Esophagus muscularis mucosa (tissue), 4 donors: ENCODE measurements around the gene VWA3A. TPM values are rescaled to one million over a fixed set of nuclear protein-coding genes. Genes with fewer than 3 reads are reported as not detected.

Experiments
- DNase-seq: peaks from one replicate; pipeline ENCODE4 v3.0.0-alpha.2; 2017; ENCODE audit errors: extremely low spot score
- H3K27ac ChIP-seq, 4 donors: fragments of 200-600 bp; sonication (generic); replicated peaks in 1 of 4; 1 replicate in 3 of 4; 2 replicates in 1 of 4; pipeline ENCODE4 v1.5.1; 2016 to 2019; ENCODE audit warnings: mild to moderate bottlenecking in 1 of 4
- H3K27me3 ChIP-seq, 4 donors: fragments of 200-600 bp; sonication (generic); one replicate each; pipeline versions ENCODE4 v1.5.1 to v1.6.0; 2016 to 2019
- H3K36me3 ChIP-seq, 4 donors: fragments of 200-600 bp; sonication (generic); one replicate each; pipeline ENCODE4 v1.5.1; 2016 to 2019
- H3K4me1 ChIP-seq, 4 donors: fragments of 200-600 bp; sonication (generic); one replicate each; pipeline ENCODE4 v1.5.1; 2016 to 2019
- H3K4me3 ChIP-seq, 4 donors: fragments of 200-600 bp; sonication (generic); 1 replicate in 2 of 4; 2 replicates in 2 of 4; pipeline ENCODE4 v1.5.1; 2016 to 2019; ENCODE audit warnings: mild to moderate bottlenecking in 4 of 4, moderate library complexity in 1 of 4
- H3K9me3 ChIP-seq, 4 donors: fragments of 200-600 bp; sonication (generic); 1 replicate in 3 of 4; 2 replicates in 1 of 4; pipeline ENCODE4 v1.5.1; 2016 to 2019
- EP300 ChIP-seq: sonication (generic); formaldehyde crosslinking; IDR thresholded peaks from one replicate; pipeline ENCODE4 v1.6.1; 2017; ENCODE audit warnings: antibody characterized with exemption
- POLR2A ChIP-seq: fragments of 450-650 bp; IDR thresholded peaks from one replicate; pipeline ENCODE4 v1.6.1; 2017; ENCODE audit warnings: antibody characterized with exemption, moderate library complexity, mild to moderate bottlenecking, low read depth
- POLR2AphosphoS5 ChIP-seq, 2 donors: sonication (generic); formaldehyde crosslinking; IDR thresholded peaks; one replicate each; pipeline ENCODE4 v1.6.1; 2017; ENCODE audit warnings: antibody characterized with exemption in 2 of 2
- WGBS: methylation state at CpG from one replicate; pipeline ENCODE4 v1.1.5; 2018; 5-methylcytosine and 5-hydroxymethylcytosine counted together
- intact Hi-C: fragments of 100-400 bp; cut with DNase I; formaldehyde crosslinking; loops from one replicate; pipeline ENCODE4 v1.15.1; 2023
- total RNA-seq, 4 donors: library from RNA; depleted of rRNA; stranded (reverse); fragments of >200 nt; gene quantifications; one replicate each; pipeline versions ENCODE4 v1.1.0 to v1.2.1, GENCODE V29; 2016
- TF ChIP-seq, protein P1 (sequence below), 3 experiments: fragments of 200-600 bp in 2 of 3; fragments of 450-650 bp in 1 of 3; sonication (generic) in 2 of 3; IDR thresholded peaks; one replicate each; pipeline ENCODE4 v1.5.1; 2017 to 2019; ENCODE audit warnings: antibody characterized with exemption in 3 of 3, mild to moderate bottlenecking in 2 of 3, moderate library complexity in 1 of 3

The VWA3A gene
- total RNA-seq, 4 donors from 2014 or later = 0.06 to 0.42 (median 0.17) TPM; not detected in 1

- H3K9me3 ChIP-seq = no peaks in the 10 kb centered on the region
- DNase-seq = no peak
- no peak overlapping the region for H3K4me3 ChIP-seq
- H3K36me3 ChIP-seq = no peaks in the 10 kb centered on the region
- intact Hi-C loops = no loop called here
- no peaks in the 10 kb centered on the region for H3K4me1 ChIP-seq
- WGBS = 91% methylated on average over 2 of the region's 2 CpGs
- H3K27me3 ChIP-seq = no peaks in the 10 kb centered on the region
- no peak for TF ChIP-seq POLR2A
- TF ChIP-seq POLR2AphosphoS5 (IDR thresholded peaks at IDR 0.05) = no peak
- no peak for TF ChIP-seq EP300
- TF ChIP-seq, protein P1, sequence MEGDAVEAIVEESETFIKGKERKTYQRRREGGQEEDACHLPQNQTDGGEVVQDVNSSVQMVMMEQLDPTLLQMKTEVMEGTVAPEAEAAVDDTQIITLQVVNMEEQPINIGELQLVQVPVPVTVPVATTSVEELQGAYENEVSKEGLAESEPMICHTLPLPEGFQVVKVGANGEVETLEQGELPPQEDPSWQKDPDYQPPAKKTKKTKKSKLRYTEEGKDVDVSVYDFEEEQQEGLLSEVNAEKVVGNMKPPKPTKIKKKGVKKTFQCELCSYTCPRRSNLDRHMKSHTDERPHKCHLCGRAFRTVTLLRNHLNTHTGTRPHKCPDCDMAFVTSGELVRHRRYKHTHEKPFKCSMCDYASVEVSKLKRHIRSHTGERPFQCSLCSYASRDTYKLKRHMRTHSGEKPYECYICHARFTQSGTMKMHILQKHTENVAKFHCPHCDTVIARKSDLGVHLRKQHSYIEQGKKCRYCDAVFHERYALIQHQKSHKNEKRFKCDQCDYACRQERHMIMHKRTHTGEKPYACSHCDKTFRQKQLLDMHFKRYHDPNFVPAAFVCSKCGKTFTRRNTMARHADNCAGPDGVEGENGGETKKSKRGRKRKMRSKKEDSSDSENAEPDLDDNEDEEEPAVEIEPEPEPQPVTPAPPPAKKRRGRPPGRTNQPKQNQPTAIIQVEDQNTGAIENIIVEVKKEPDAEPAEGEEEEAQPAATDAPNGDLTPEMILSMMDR (IDR thresholded peaks at IDR 0.05) = no peak
- no peak overlapping the region for H3K27ac ChIP-seq
Measured at GRCh38 chr16:22116095-22116700, 23.9 kb downstream of the VWA3A start.

DNA sequence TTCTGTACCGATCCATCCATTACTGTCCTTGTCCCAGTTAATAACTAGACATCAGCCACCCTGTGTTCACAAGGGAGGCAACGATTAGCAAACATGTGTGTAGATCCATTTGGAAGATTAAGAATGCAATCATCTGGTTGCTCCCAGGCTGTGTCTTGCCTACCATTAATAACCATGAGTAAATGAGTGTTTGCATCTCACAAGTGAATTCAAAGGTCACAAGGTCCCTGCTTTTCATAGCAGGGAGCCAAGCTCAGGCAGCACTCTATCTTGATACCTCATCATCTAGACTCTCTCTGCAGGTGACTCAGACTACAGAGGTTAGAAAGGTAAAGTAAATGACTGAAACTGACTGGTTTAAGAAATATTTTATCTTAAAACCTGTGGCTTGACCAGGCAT, 25.3 kb downstream of the VWA3A start:
- H3K36me3 ChIP-seq = no peaks in the 10 kb centered on the region
- H3K4me1 ChIP-seq = no peaks in the 10 kb centered on the region
- H3K9me3 ChIP-seq = no peaks in the 10 kb centered on the region
- no peak overlapping the region for H3K27ac ChIP-seq
- no peak for DNase-seq
- WGBS = 93% methylated on average over 2 of the region's 2 CpGs
- TF ChIP-seq POLR2AphosphoS5 (IDR thresholded peaks at IDR 0.05) (no peak), POLR2A (no peak), EP300 (no peak)
- TF ChIP-seq, protein P1 (IDR thresholded peaks at IDR 0.05) = no peak
- no peak overlapping the region for H3K4me3 ChIP-seq
- no peaks in the 10 kb centered on the region for H3K27me3 ChIP-seq
- intact Hi-C loops = no loop called here

DNA sequence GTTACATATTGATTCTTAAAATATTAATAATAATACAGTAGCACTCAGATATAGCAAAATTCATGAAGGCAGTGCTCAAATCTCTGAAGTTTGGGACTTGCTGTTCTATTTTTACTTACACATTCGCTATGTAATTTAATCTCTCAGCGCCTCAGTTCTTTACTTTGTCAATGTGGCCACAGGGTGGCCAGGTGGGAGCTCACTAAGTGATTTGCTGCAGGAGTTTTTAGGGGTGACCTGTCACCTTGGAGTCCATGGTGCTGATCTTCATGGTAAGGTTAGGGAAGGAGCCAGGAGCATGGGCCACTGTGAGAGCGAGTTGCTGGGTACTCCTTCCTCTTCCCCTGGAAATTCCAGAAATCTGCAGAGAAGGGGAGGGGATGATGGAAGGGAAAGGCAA, 28.1 kb downstream of the VWA3A start:
- H3K9me3 ChIP-seq = no peaks in the 10 kb centered on the region
- H3K27ac ChIP-seq = no peak overlapping the region
- TF ChIP-seq EP300 (no peak), POLR2AphosphoS5 (IDR thresholded peaks at IDR 0.05) (no peak), POLR2A (no peak)
- TF ChIP-seq, protein P1 (IDR thresholded peaks at IDR 0.05) = no peak
- intact Hi-C loops = no loop called here
- H3K27me3 ChIP-seq = no peaks in the 10 kb centered on the region
- 73% methylated on average over 3 of the region's 3 CpGs for WGBS
- no peaks in the 10 kb centered on the region for H3K36me3 ChIP-seq
- no peaks in the 10 kb centered on the region for H3K4me1 ChIP-seq
- no peak for DNase-seq
- no peak overlapping the region for H3K4me3 ChIP-seq

GRCh38 chr16:22122239-22122638, 29.9 kb downstream of the VWA3A start:
- H3K27ac ChIP-seq = no peak overlapping the region
- no peak for DNase-seq
- no peaks in the 10 kb centered on the region for H3K4me1 ChIP-seq
- TF ChIP-seq POLR2AphosphoS5 (IDR thresholded peaks at IDR 0.05) = no peak
- TF ChIP-seq, protein P1 (IDR thresholded peaks at IDR 0.05) = no peak
- TF ChIP-seq EP300 = no peak
- TF ChIP-seq POLR2A = no peak
- no peaks in the 10 kb centered on the region for H3K36me3 ChIP-seq
- intact Hi-C loops = no loop called here
- no peaks in the 10 kb centered on the region for H3K9me3 ChIP-seq
- no peak overlapping the region for H3K4me3 ChIP-seq
- no peaks in the 10 kb centered on the region for H3K27me3 ChIP-seq

DNA sequence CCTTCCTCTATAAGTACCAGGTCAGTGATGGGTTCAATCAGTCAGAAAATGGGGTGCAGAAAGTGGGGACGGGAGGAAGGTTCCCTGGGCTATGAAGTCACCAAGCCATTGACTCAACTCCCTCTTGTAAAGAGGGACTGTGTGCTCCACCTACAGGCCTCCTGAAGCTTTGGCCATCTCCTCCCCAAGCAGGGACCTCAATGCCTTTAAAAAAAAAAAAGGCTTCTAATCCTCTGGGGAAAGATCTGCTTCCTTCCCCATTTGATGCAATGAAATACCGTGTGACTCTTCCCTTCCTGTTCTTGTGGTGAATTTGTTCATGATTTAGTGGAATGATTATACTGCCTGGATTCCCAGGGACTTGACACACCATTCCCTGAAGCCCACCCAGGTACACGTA, 30.8 kb downstream of the VWA3A start:
- no peak overlapping the region for H3K4me3 ChIP-seq
- no peaks in the 10 kb centered on the region for H3K27me3 ChIP-seq
- no peaks in the 10 kb centered on the region for H3K4me1 ChIP-seq
- H3K27ac ChIP-seq = no peak overlapping the region
- DNase-seq = no peak
- intact Hi-C loops = no loop called here
- H3K9me3 ChIP-seq = no peaks in the 10 kb centered on the region
- no peak for TF ChIP-seq EP300
- TF ChIP-seq POLR2A = no peak
- no peak for TF ChIP-seq POLR2AphosphoS5 (IDR thresholded peaks at IDR 0.05)
- TF ChIP-seq, protein P1 (IDR thresholded peaks at IDR 0.05) = no peak
- 51% methylated on average over 3 of the region's 3 CpGs for WGBS
- no peaks in the 10 kb centered on the region for H3K36me3 ChIP-seq
